Osteocyte (in vitro differentiated cells): ENCODE data around the gene C10orf105. TPM values are rescaled to one million over a fixed set of nuclear protein-coding genes. Genes with fewer than 3 reads are reported as not detected.

Experiments
- DNase-seq: peaks from one replicate; pipeline ENCODE4 v3.0.0; 2021; ENCODE audit warnings: mixed read lengths; ENCODE audit not compliant: unreplicated experiment; ENCODE audit errors: extremely low spot score
- H3K27ac Mint-ChIP-seq: one replicate; pipeline ENCODE4 v1.8.0; 2021; ENCODE audit warnings: mild to moderate bottlenecking, mixed read lengths; ENCODE audit not compliant: unreplicated experiment
- H3K27me3 Mint-ChIP-seq: one replicate; pipeline ENCODE4 v1.8.0; 2021; ENCODE audit warnings: mixed read lengths; ENCODE audit not compliant: unreplicated experiment
- H3K36me3 Mint-ChIP-seq: one replicate; pipeline ENCODE4 v1.8.0; 2021; ENCODE audit warnings: mixed read lengths; ENCODE audit not compliant: unreplicated experiment
- H3K4me1 Mint-ChIP-seq: one replicate; pipeline ENCODE4 v1.8.0; 2021; ENCODE audit warnings: mixed read lengths; ENCODE audit not compliant: unreplicated experiment
- H3K4me3 Mint-ChIP-seq: one replicate; pipeline ENCODE4 v1.8.0; 2021; ENCODE audit warnings: mild to moderate bottlenecking, moderate library complexity, mixed read lengths; ENCODE audit not compliant: unreplicated experiment
- H3K9me3 Mint-ChIP-seq: one replicate; pipeline ENCODE4 v1.8.0; 2021; ENCODE audit warnings: mixed read lengths; ENCODE audit not compliant: unreplicated experiment
- CTCF ChIP-seq: fragments of 200-600 bp; sonication (generic); IDR thresholded peaks from 2 replicates; pipeline ENCODE4 v1.5.0; 2021; ENCODE audit warnings: antibody characterized with exemption, mild to moderate bottlenecking, moderate library complexity
- total RNA-seq: library from RNA; stranded (reverse); gene quantifications from 2 replicates; pipeline ENCODE4 v1.2.1, GENCODE V29; 2021

C10orf105 gene
- total RNA-seq, 1 donor from 2014 or later = not detected

- peaks cover 2% of the 10 kb centered on the region for H3K27me3 Mint-ChIP-seq
- no peaks in the 10 kb centered on the region for H3K9me3 Mint-ChIP-seq
Measured at GRCh38 chr10:71741671-71742070, 22.1 kb upstream of the C10orf105 start.

GRCh38 chr10:71741029-71741428 is 21.5 kb upstream of the C10orf105 start:
- TF ChIP-seq CTCF = no peak
- no peak overlapping the region for H3K4me3 Mint-ChIP-seq
- H3K36me3 Mint-ChIP-seq = no peaks in the 10 kb centered on the region
- no peaks in the 10 kb centered on the region for H3K4me1 Mint-ChIP-seq
- no peaks in the 10 kb centered on the region for H3K9me3 Mint-ChIP-seq
- no peak for DNase-seq
- H3K27ac Mint-ChIP-seq = no peak overlapping the region
- peaks cover 2% of the 10 kb centered on the region for H3K27me3 Mint-ChIP-seq

More at GRCh38 chr10:71741671-71742070, 22.1 kb upstream of the C10orf105 start:
- DNase-seq = no peak
- Mint-ChIP-seq H3K27ac (no peak overlapping the region), H3K4me3 (no peak overlapping the region), H3K36me3 (no peaks in the 10 kb centered on the region), H3K4me1 (no peaks in the 10 kb centered on the region)
- no peak for TF ChIP-seq CTCF

GRCh38 chr10:71740069-71740653 is 20.6 kb upstream of the C10orf105 start:
- Mint-ChIP-seq H3K36me3 (no peaks in the 10 kb centered on the region), H3K27ac (no peak overlapping the region), H3K4me1 (no peaks in the 10 kb centered on the region), H3K4me3 (no peak overlapping the region), H3K27me3 (peaks cover 2% of the 10 kb centered on the region), H3K9me3 (no peaks in the 10 kb centered on the region)
- TF ChIP-seq CTCF = no peak
- DNase-seq = no peak

- Mint-ChIP-seq H3K27ac (no peak overlapping the region), H3K27me3 (peaks cover 2% of the 10 kb centered on the region), H3K9me3 (no peaks in the 10 kb centered on the region), H3K4me1 (no peaks in the 10 kb centered on the region), H3K4me3 (no peak overlapping the region), H3K36me3 (no peaks in the 10 kb centered on the region)
- DNase-seq = no peak
- TF ChIP-seq CTCF = no peak
Measured at GRCh38 chr10:71739358-71739900, 19.9 kb upstream of the C10orf105 start.

GRCh38 chr10:71737834-71738197 is 18.2 kb upstream of the C10orf105 start:
- H3K9me3 Mint-ChIP-seq = no peaks in the 10 kb centered on the region
- no peak overlapping the region for H3K4me3 Mint-ChIP-seq
- H3K4me1 Mint-ChIP-seq = no peaks in the 10 kb centered on the region
- H3K36me3 Mint-ChIP-seq = no peaks in the 10 kb centered on the region
- no peak for DNase-seq
- peaks cover 9% of the 10 kb centered on the region for H3K27me3 Mint-ChIP-seq
- H3K27ac Mint-ChIP-seq = no peak overlapping the region
- no peak for TF ChIP-seq CTCF
